GM19023 (cell line): ENCODE results near the gene IL1B.

Experiments
- ATAC-seq: cut with Tn5 transposase; IDR thresholded peaks from one replicate; pipeline ENCODE4 v1.9.1; 2021; ENCODE audit warnings: mild to moderate bottlenecking, moderate library complexity; ENCODE audit not compliant: unreplicated experiment

Gene IL1B

GRCh38 chr2:112836695-112837117 is at the start of gene IL1B:
Gene IL1B (minus strand): TSS chr2:112836779. CDS start chr2:112836229, 550 bp downstream.
- no peak for ATAC-seq

GRCh38 chr2:112886291-112886690 is 49.7 kb upstream of the IL1B start:
- no peak for ATAC-seq

GRCh38 chr2:112885506-112885902 is 48.9 kb upstream of the IL1B start:
- ATAC-seq = no peak

GRCh38 chr2:112884869-112885505 is 48.4 kb upstream of the IL1B start:
- peak; percentile 49 for ATAC-seq

- ATAC-seq = no peak
Measured at GRCh38 chr2:112883669-112884068, 47.1 kb upstream of the IL1B start.

GRCh38 chr2:112881217-112881985 is 44.8 kb upstream of the IL1B start:
- peak; percentile 74 for ATAC-seq

- no peak for ATAC-seq
Measured at GRCh38 chr2:112880696-112881095, 44.1 kb upstream of the IL1B start.

GRCh38 chr2:112880091-112880531 is 43.5 kb upstream of the IL1B start:
- ATAC-seq = no peak

GRCh38 chr2:112879491-112880041 is 43.0 kb upstream of the IL1B start:
- ATAC-seq = no peak

GRCh38 chr2:112877423-112877822 is 40.8 kb upstream of the IL1B start:
- ATAC-seq = no peak

- no peak for ATAC-seq
Measured at GRCh38 chr2:112876971-112877361, 40.4 kb upstream of the IL1B start.

- no peak for ATAC-seq
Measured at GRCh38 chr2:112876257-112876970, 39.8 kb upstream of the IL1B start.

GRCh38 chr2:112870841-112871835 is 34.6 kb upstream of the IL1B start:
- ATAC-seq = no peak

- ATAC-seq = no peak
Measured at GRCh38 chr2:112869258-112869842, 32.8 kb upstream of the IL1B start.

GRCh38 chr2:112867701-112868631 is 31.4 kb upstream of the IL1B start:
- no peak for ATAC-seq

- no peak for ATAC-seq
Measured at GRCh38 chr2:112866128-112866835, 29.7 kb upstream of the IL1B start.

GRCh38 chr2:112864072-112864471 is 27.5 kb upstream of the IL1B start:
- ATAC-seq = no peak
